PC-3 (cell line): ENCODE measurements around the gene ATP5F1A. TPM values are rescaled to one million over a fixed set of nuclear protein-coding genes. Genes with fewer than 3 reads are reported as not detected.

Experiments
- ATAC-seq: fragments of 200-7000 bp; cut with Tn5 transposase; 2 replicates; pipeline ENCODE4 v1.9.1; 2020; ENCODE audit warnings: mild to moderate bottlenecking, moderate library complexity
- BruUV-seq: library from RNA; stranded (reverse); fragments of 400-500 nt; replicated peaks from 2 replicates; lab custom pipeline; 2021; lab: Mats Ljungman, UMichigan
- CTCF ChIA-PET: fragments of 300-600 bp; sonication (Branson Sonifier 250); formaldehyde crosslinking; loops from one replicate; lab custom pipeline; 2022; ENCODE audit warnings: antibody characterized with exemption; lab: Charles Lee
- POLR2A ChIA-PET: fragments of 300-600 bp; sonication (Branson Sonifier 250); formaldehyde crosslinking; loops from one replicate; lab custom pipeline; 2022; ENCODE audit warnings: antibody characterized with exemption; ENCODE audit not compliant: unreplicated experiment; lab: Charles Lee
- DNase-seq: peaks from one replicate; pipeline ENCODE4 v3.0.0-alpha.2; 2015
- H2AFZ ChIP-seq: fragments of 300-600 bp; sonication (generic); 2 replicates; pipeline ENCODE4 v1.6.0; 2016; ENCODE audit warnings: antibody characterized with exemption, low read length
- H3F3A ChIP-seq: fragments of 300-600 bp; sonication (generic); one replicate; pipeline ENCODE4 v1.6.0; 2017; ENCODE audit warnings: antibody characterized with exemption, low read length, control low read depth, mild to moderate bottlenecking; ENCODE audit not compliant: unreplicated experiment
- H3K27ac ChIP-seq: fragments of 300-600 bp; sonication (generic); 2 replicates; pipeline ENCODE4 v1.5.1; 2016; ENCODE audit warnings: mild to moderate bottlenecking, low read length
- H3K27me3 ChIP-seq: fragments of 300-600 bp; sonication (generic); 2 replicates; pipeline ENCODE4 v1.6.1; 2016; ENCODE audit warnings: low read length, mixed read lengths
- H3K36me3 ChIP-seq: fragments of 300-600 bp; sonication (generic); 2 replicates; pipeline ENCODE4 v1.6.1; 2016; ENCODE audit warnings: low read depth, mixed run types, low read length, mixed read lengths
- H3K4me1 ChIP-seq: fragments of 300-600 bp; sonication (generic); 2 replicates; pipeline ENCODE4 v1.5.1; 2016; ENCODE audit warnings: low read length; ENCODE audit not compliant: insufficient read depth
- H3K4me2 ChIP-seq: fragments of 300-600 bp; sonication (generic); 2 replicates; pipeline ENCODE4 v1.6.0; 2016; ENCODE audit warnings: low read length
- H3K4me3 ChIP-seq: fragments of 300-600 bp; sonication (generic); 2 replicates; pipeline ENCODE4 v1.5.1; 2016; ENCODE audit warnings: mild to moderate bottlenecking, low read length, mixed read lengths
- H3K79me2 ChIP-seq: fragments of 300-600 bp; sonication (generic); 2 replicates; pipeline ENCODE4 v1.6.1; 2017; ENCODE audit warnings: low read length, mixed read lengths
- H3K9ac ChIP-seq: fragments of 300-600 bp; sonication (generic); 2 replicates; pipeline ENCODE4 v1.6.0; 2016; ENCODE audit warnings: mild to moderate bottlenecking, low read length
- H3K9me2 ChIP-seq: fragments of 300-600 bp; sonication (generic); replicated peaks from 2 replicates; pipeline ENCODE4 v1.6.1; 2016; ENCODE audit warnings: mixed run types, low read length, mixed read lengths
- H3K9me3 ChIP-seq: fragments of 300-600 bp; sonication (generic); 2 replicates; pipeline ENCODE4 v1.6.1; 2016; ENCODE audit warnings: low read length, mixed read lengths
- H4K20me1 ChIP-seq: fragments of 300-600 bp; sonication (generic); 2 replicates; pipeline ENCODE4 v1.6.1; 2016; ENCODE audit warnings: low read length, mixed read lengths
- EZH2 ChIP-seq: fragments of 300-600 bp; sonication (generic); IDR thresholded peaks from one replicate; pipeline ENCODE4 v1.6.1; 2017; ENCODE audit warnings: antibody characterized with exemption, mild to moderate bottlenecking, low read length; ENCODE audit not compliant: unreplicated experiment
- EZH2phosphoT487 ChIP-seq: fragments of 300-600 bp; sonication (generic); IDR thresholded peaks from 2 replicates; pipeline ENCODE4 v1.6.1; 2018; ENCODE audit warnings: mild to moderate bottlenecking, antibody characterized with exemption, low read length, borderline replicate concordance
- intact Hi-C: fragments of 100-400 bp; cut with micrococcal nuclease; formaldehyde crosslinking; loops from 2 replicates; pipeline ENCODE4 v1.9.0; 2023
- total RNA-seq: library from RNA; depleted of rRNA; stranded (reverse); fragments of >200 nt; gene quantifications from 2 replicates; pipeline ENCODE4 v1.2.3, GENCODE V29; 2014
- TF ChIP-seq, protein P1 (sequence below): fragments of 300-600 bp; sonication (generic); conservative IDR thresholded peaks from 2 replicates; pipeline ENCODE4 v1.5.1; 2017; ENCODE audit warnings: antibody characterized with exemption, low read depth, mild to moderate bottlenecking, low read length

ATP5F1A gene
- total RNA-seq, 1 experiment from 2014 or later, result 243 TPM

DNA sequence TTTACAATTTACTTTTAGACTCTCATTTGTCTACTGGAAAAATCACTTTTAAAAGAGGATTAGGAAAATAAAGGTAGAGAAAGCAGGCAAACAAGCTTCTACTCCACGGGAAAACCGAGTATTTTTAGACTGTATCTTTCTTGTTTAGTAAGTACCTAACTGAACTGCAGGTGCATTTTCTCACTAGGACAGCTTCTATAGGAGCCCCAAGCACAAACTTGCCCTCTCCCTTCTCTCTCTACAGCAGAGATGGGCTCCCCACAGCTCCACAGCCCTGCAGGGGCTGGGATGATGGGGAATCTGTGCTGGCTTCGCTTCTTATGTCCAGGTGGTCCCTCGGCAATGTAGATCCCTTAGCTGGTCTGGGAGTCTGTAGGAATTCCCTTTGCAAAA, 42.3 kb downstream of the ATP5F1A start:
- Histone ChIP-seq H3F3A (no peaks in the 10 kb centered on the region), H3K27ac (no peak overlapping the region), H3K4me2 (no peak overlapping the region), H4K20me1 (no peaks in the 10 kb centered on the region), H3K4me3 (no peak overlapping the region), H3K79me2 (no peaks in the 10 kb centered on the region), H3K4me1 (peaks cover 5% of the 10 kb centered on the region; the same call in 1 of the 2 replicates), H3K36me3 (no peaks in the 10 kb centered on the region), H3K9ac (no peak overlapping the region), H2AFZ (no peak overlapping the region), H3K27me3 (no peaks in the 10 kb centered on the region), H3K9me3 (no peaks in the 10 kb centered on the region), H3K9me2 (no peaks in the 10 kb centered on the region)
- no TSS peak for BruUV-seq
- intact Hi-C loops, result no loop called here
- CTCF ChIA-PET, result no interaction called here
- TF ChIP-seq EZH2phosphoT487 (no peak), EZH2 (no peak)
- TF ChIP-seq, protein P1, sequence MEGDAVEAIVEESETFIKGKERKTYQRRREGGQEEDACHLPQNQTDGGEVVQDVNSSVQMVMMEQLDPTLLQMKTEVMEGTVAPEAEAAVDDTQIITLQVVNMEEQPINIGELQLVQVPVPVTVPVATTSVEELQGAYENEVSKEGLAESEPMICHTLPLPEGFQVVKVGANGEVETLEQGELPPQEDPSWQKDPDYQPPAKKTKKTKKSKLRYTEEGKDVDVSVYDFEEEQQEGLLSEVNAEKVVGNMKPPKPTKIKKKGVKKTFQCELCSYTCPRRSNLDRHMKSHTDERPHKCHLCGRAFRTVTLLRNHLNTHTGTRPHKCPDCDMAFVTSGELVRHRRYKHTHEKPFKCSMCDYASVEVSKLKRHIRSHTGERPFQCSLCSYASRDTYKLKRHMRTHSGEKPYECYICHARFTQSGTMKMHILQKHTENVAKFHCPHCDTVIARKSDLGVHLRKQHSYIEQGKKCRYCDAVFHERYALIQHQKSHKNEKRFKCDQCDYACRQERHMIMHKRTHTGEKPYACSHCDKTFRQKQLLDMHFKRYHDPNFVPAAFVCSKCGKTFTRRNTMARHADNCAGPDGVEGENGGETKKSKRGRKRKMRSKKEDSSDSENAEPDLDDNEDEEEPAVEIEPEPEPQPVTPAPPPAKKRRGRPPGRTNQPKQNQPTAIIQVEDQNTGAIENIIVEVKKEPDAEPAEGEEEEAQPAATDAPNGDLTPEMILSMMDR, result no peak
- POLR2A ChIA-PET, result no interaction called here
- DNase-seq, result no peak
- ATAC-seq, result no peak

DNA sequence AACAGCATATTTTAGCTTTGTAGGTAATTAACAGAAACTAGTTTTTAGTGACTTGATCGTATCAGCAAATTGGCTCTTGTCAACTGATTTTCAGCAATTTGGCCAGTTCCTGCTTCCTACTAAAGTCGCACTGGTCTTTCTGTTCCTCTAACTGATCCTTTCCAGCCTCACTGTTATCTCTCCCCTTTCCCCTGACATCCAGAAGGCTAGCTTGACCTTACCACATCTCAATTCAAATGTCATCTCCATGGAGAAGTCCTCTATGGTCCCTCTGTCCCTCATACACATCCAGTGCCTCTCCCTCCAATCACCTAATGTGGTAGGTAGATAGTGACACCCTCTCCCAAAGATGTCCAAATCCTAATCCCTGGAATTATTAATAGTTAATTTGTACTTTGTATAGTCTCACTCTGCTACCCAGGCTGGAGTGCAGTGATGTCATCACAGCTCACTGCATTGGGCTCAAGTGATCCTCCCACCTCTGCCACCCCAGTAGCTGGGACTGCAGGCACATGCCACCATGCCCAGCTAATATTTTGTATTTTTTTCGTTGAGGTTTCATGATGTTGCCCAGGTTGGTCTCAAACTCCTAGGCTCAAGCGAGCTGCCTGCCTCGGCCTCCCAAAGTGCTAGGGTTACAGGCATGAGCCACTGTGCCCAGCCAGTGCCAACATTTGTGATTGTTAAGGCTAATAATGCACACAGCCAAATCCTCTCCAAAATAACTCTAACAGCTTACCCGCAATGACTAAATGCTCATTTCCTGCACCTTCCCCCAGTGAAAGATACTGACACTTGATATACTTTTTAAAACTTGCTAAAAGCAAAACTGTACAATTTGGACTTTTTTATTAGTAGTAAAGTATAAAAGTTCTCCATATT, 42.9 kb downstream of the ATP5F1A start:
- Histone ChIP-seq H3K9me3 (no peaks in the 10 kb centered on the region), H4K20me1 (no peaks in the 10 kb centered on the region), H3K27me3 (no peaks in the 10 kb centered on the region), H2AFZ (no peak overlapping the region), H3K4me3 (no peak overlapping the region), H3K4me2 (no peak overlapping the region), H3K4me1 (peaks cover 5% of the 10 kb centered on the region; the same call in 1 of the 2 replicates), H3K27ac (no peak overlapping the region), H3K79me2 (no peaks in the 10 kb centered on the region), H3K9ac (no peak overlapping the region), H3K36me3 (no peaks in the 10 kb centered on the region), H3F3A (no peaks in the 10 kb centered on the region), H3K9me2 (no peaks in the 10 kb centered on the region)
- no peak for ATAC-seq
- ChIA-PET POLR2A (no interaction called here), CTCF (no interaction called here)
- intact Hi-C loops, result no loop called here
- BruUV-seq, result no TSS peak
- TF ChIP-seq, protein P1, result no peak
- TF ChIP-seq EZH2phosphoT487 (no peak), EZH2 (no peak)
- no peak for DNase-seq
